Breast epithelium (tissue), 3 donors: ENCODE results near the gene NOX3.

Source experiments
- CTCF ChIP-seq, 3 donors: fragments of 450-650 bp; IDR thresholded peaks; one replicate each; pipeline ENCODE4 v1.5.1; 2016 to 2017; ENCODE audit warnings: antibody characterized with exemption in 3 of 3, mild to moderate bottlenecking in 3 of 3, moderate library complexity in 3 of 3
- POLR2A ChIP-seq: fragments of 450-650 bp; IDR thresholded peaks from one replicate; pipeline ENCODE4 v1.6.1; 2016; ENCODE audit warnings: antibody characterized with exemption, mild to moderate bottlenecking, moderate library complexity

- TF ChIP-seq CTCF (IDR thresholded peaks at IDR 0.05) (no peak), POLR2A (no peak)
Observed at GRCh38 chr6:155448668-155449449, 6.8 kb downstream of the NOX3 start.
